Measurements from ENCODE around the gene SNN.
A peak's percentile ranks its signal among the peaks of the same experiment; 100 is the strongest.

The SNN gene

DNA sequence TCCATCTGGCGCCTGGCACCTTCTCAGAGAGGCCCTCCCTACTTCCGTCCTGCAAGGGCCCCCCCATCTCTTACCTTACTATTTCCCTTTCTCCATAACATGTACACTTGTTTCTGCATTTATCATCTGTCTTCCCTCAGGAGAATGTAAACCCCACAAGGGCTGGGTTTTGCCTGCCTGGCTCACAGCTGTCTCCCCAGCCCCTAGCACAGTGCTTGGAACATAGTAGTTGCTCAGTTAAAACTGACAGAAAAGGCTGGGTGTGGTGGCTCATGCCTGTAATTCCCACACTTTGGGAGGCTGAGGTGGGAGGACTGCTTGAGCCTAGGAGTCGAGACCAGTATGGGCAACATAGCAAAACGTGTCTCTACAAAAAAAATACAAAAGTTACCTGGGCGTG is 5.7 kb upstream of the SNN start:
- Histone ChIP-seq H4K91ac (ENCODE audit: low read depth, low read length, poor library complexity) (no peak overlapping the region), H3K4ac (ENCODE audit: low read length) (no peak overlapping the region), H3K23ac (ENCODE audit: low read depth, low read length, poor library complexity) (no peak overlapping the region), H2BK12ac (ENCODE audit: low read length) (no peak overlapping the region), H3K14ac (ENCODE audit: low read length) (no peak overlapping the region), H3K4me2 (ENCODE audit: insufficient read depth, low read length, poor library complexity, severe bottlenecking) (no peak overlapping the region), H3K9me3 (replicated peaks in 1 of 2; ENCODE audit: control insufficient read depth in 2 of 2, insufficient read depth in 1 of 2, low read depth in 1 of 2, low read length in 2 of 2) (no peaks in the 10 kb centered on the region), H2AFZ (ENCODE audit: low read length) (no peak overlapping the region), H2BK120ac (ENCODE audit: low read depth, low read length) (no peak overlapping the region), H2AK5ac (ENCODE audit: low read depth, low read length) (no peak overlapping the region), H3K4me1 (ENCODE audit: control insufficient read depth in 2 of 2, insufficient read depth in 1 of 2, low read depth in 1 of 2, low read length in 2 of 2) (peaks cover 10 to 15% of the 10 kb centered on the region in 2 donors), H3K27ac (replicated peaks; ENCODE audit: low read length) (no peak overlapping the region), H3K36me3 (replicated peaks in 1 of 2; ENCODE audit: control insufficient read depth in 2 of 2, insufficient read depth in 2 of 2, low read length in 2 of 2) (no peaks in the 10 kb centered on the region), H2BK5ac (ENCODE audit: low read length) (no peak overlapping the region), H2BK15ac (ENCODE audit: low read length) (no peak overlapping the region), H3K79me1 (ENCODE audit: low read depth, low read length) (no peaks in the 10 kb centered on the region), H3K27me3 (ENCODE audit: control insufficient read depth in 3 of 3, insufficient read depth in 3 of 3, low read depth in 1 of 3, low read length in 3 of 3) (peaks cover 0 to under 1% (median 0%) of the 10 kb centered on the region in 3 experiments), H3K4me3 (ENCODE audit: low read length in 2 of 2) (no peak overlapping the region), H3K9ac (ENCODE audit: low read depth, low read length, poor library complexity) (no peak overlapping the region), H3K18ac (ENCODE audit: low read length) (no peak overlapping the region), H4K8ac (ENCODE audit: low read depth, low read length) (no peak overlapping the region)
- no CpG with 5 or more reads among the region's 5 CpGs for WGBS, 2 donors (ENCODE audit: extremely low coverage in 2 of 2, insufficient read length in 2 of 2, insufficient replicate concordance in 1 of 2)
- DNase-seq (ENCODE audit: low spot score) = no peak

DNA sequence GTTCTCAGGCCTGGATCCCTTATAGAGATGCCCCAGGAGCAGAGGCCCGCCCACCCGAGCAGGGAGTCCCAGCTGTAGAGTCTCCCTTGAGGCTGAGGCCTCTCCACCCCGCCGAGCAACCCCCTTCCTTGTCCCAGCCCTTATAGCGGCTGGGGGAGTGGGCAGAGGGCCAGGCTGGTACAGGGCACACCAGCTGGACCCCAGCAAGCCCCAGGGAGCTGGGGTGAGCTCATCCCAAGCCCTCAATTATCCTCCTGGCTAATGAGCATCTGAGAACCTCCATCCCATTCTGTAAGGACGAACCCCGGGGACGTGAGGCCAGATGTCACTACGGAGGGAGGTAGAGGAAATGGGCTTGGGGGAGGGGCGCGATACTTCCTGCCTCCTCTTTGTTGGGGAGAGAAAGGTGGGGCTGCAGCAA is 3.2 kb upstream of the SNN start:
- H3K4me1 ChIP-seq (ENCODE audit: control insufficient read depth in 2 of 2, insufficient read depth in 1 of 2, low read depth in 1 of 2, low read length in 2 of 2) = peaks cover 20% of the 10 kb centered on the region in 2 donors
- H4K8ac ChIP-seq (ENCODE audit: low read depth, low read length) = no peak overlapping the region
- no peak overlapping the region for H2BK5ac ChIP-seq (ENCODE audit: low read length)
- H2BK15ac ChIP-seq (ENCODE audit: low read length) = peak overlapping the region; percentile 91
- H3K27ac ChIP-seq (replicated peaks; ENCODE audit: low read length) = peak overlapping the region; percentile 37
- no peak overlapping the region for H3K4me3 ChIP-seq (ENCODE audit: low read length in 2 of 2)
- H2AFZ ChIP-seq (ENCODE audit: low read length) = peak overlapping the region; percentile 77
- no peaks in the 10 kb centered on the region for H3K36me3 ChIP-seq (replicated peaks in 1 of 2; ENCODE audit: control insufficient read depth in 2 of 2, insufficient read depth in 2 of 2, low read length in 2 of 2)
- peak overlapping the region; percentile 84 for H2BK12ac ChIP-seq (ENCODE audit: low read length)
- peak overlapping the region; percentile 25 for H3K4me2 ChIP-seq (ENCODE audit: insufficient read depth, low read length, poor library complexity, severe bottlenecking)
- no CpG with 5 or more reads among the region's 11 CpGs for WGBS, 2 donors (ENCODE audit: extremely low coverage in 2 of 2, insufficient read length in 2 of 2, insufficient replicate concordance in 1 of 2)
- no peak overlapping the region for H2BK120ac ChIP-seq (ENCODE audit: low read depth, low read length)
- no peak overlapping the region for H3K14ac ChIP-seq (ENCODE audit: low read length)
- H3K79me1 ChIP-seq (ENCODE audit: low read depth, low read length) = peaks cover 10% of the 10 kb centered on the region
- peak overlapping the region; percentile 85 for H3K23ac ChIP-seq (ENCODE audit: low read depth, low read length, poor library complexity)
- no peak overlapping the region for H3K9ac ChIP-seq (ENCODE audit: low read depth, low read length, poor library complexity)
- peak overlapping the region; percentile 70 for H3K18ac ChIP-seq (ENCODE audit: low read length)
- H2AK5ac ChIP-seq (ENCODE audit: low read depth, low read length) = peak overlapping the region; percentile 83
- no peak for DNase-seq (ENCODE audit: low spot score)
- no peaks in the 10 kb centered on the region for H3K27me3 ChIP-seq (ENCODE audit: control insufficient read depth in 3 of 3, insufficient read depth in 3 of 3, low read depth in 1 of 3, low read length in 3 of 3)
- no peak overlapping the region for H4K91ac ChIP-seq (ENCODE audit: low read depth, low read length, poor library complexity)
- H3K9me3 ChIP-seq (replicated peaks in 1 of 2; ENCODE audit: control insufficient read depth in 2 of 2, insufficient read depth in 1 of 2, low read depth in 1 of 2, low read length in 2 of 2) = no peaks in the 10 kb centered on the region
- no peak overlapping the region for H3K4ac ChIP-seq (ENCODE audit: low read length)

DNA sequence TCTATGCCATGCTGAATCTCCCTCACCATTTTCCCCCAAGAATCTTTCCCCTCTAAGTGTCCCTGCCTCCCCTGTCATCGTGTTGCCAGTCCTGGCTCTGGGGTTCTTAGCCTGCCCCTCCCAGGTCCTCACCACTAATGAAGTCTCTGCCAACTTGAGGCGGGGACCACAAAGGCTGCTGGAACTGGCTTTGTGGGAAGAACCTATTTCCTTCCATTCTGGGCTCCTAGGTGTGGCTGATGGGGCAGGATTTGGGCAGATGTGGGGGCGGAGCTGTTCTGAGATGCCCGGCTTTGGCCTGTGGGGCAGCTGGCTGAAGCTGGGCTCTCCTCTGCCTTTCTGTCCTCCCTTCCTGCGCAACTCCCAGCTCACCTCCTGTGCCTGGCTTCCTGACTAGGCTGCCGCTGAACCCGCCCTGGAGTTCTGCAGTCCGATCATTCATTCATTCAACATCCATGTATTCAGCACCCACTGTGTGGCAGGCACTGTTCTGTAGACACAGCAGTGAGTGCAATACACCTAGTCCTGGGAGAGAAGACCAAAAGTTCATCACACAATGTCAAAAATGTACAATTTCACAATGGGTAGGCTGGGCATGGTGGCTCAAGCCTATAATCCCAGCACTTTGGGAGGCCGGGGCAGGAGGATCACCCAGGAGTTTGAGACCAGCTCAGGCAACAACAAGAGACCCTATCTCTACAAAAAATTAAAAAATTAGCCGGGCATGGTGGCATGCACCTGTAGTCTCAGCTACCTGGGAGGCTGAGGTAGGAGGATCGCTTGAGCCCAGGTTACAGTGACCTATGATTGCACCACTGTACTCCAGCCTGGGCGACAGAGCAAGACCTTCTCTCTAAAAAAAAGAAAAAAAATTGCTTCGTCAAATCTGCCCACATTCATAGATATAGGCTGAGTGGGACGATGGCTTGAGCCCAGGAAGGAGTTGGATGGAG is 1.9 kb upstream of the SNN start:
- H3K23ac ChIP-seq (ENCODE audit: low read depth, low read length, poor library complexity) = no peak overlapping the region
- peak overlapping the region; percentile 21 for H3K18ac ChIP-seq (ENCODE audit: low read length)
- no peaks in the 10 kb centered on the region for H3K27me3 ChIP-seq (ENCODE audit: control insufficient read depth in 3 of 3, insufficient read depth in 3 of 3, low read depth in 1 of 3, low read length in 3 of 3)
- H2BK12ac ChIP-seq (ENCODE audit: low read length) = no peak overlapping the region
- H2BK15ac ChIP-seq (ENCODE audit: low read length) = peak overlapping the region; percentile 84
- no peak overlapping the region for H3K4ac ChIP-seq (ENCODE audit: low read length)
- no peak overlapping the region for H4K91ac ChIP-seq (ENCODE audit: low read depth, low read length, poor library complexity)
- no peak overlapping the region for H3K27ac ChIP-seq (replicated peaks; ENCODE audit: low read length)
- H3K4me2 ChIP-seq (ENCODE audit: insufficient read depth, low read length, poor library complexity, severe bottlenecking) = no peak overlapping the region
- peaks cover 2 to 8% of the 10 kb centered on the region in 2 donors for H3K36me3 ChIP-seq (replicated peaks in 1 of 2; ENCODE audit: control insufficient read depth in 2 of 2, insufficient read depth in 2 of 2, low read length in 2 of 2)
- no peaks in the 10 kb centered on the region for H3K9me3 ChIP-seq (replicated peaks in 1 of 2; ENCODE audit: control insufficient read depth in 2 of 2, insufficient read depth in 1 of 2, low read depth in 1 of 2, low read length in 2 of 2)
- no peak overlapping the region for H3K4me3 ChIP-seq (ENCODE audit: low read length in 2 of 2)
- H2BK5ac ChIP-seq (ENCODE audit: low read length) = peak overlapping the region; percentile 21
- H3K4me1 ChIP-seq (ENCODE audit: control insufficient read depth in 2 of 2, insufficient read depth in 1 of 2, low read depth in 1 of 2, low read length in 2 of 2) = peaks cover 24 to 29% of the 10 kb centered on the region in 2 donors
- H2AK5ac ChIP-seq (ENCODE audit: low read depth, low read length) = peak overlapping the region; percentile 78
- no peak for DNase-seq (ENCODE audit: low spot score)
- H4K8ac ChIP-seq (ENCODE audit: low read depth, low read length) = no peak overlapping the region
- H3K14ac ChIP-seq (ENCODE audit: low read length) = no peak overlapping the region
- H3K79me1 ChIP-seq (ENCODE audit: low read depth, low read length) = peaks cover 18% of the 10 kb centered on the region
- no peak overlapping the region for H3K9ac ChIP-seq (ENCODE audit: low read depth, low read length, poor library complexity)
- H2BK120ac ChIP-seq (ENCODE audit: low read depth, low read length) = no peak overlapping the region
- no peak overlapping the region for H2AFZ ChIP-seq (ENCODE audit: low read length)
- no CpG with 5 or more reads among the region's 14 CpGs for WGBS, 2 donors (ENCODE audit: extremely low coverage in 2 of 2, insufficient read length in 2 of 2, insufficient replicate concordance in 1 of 2)

DNA sequence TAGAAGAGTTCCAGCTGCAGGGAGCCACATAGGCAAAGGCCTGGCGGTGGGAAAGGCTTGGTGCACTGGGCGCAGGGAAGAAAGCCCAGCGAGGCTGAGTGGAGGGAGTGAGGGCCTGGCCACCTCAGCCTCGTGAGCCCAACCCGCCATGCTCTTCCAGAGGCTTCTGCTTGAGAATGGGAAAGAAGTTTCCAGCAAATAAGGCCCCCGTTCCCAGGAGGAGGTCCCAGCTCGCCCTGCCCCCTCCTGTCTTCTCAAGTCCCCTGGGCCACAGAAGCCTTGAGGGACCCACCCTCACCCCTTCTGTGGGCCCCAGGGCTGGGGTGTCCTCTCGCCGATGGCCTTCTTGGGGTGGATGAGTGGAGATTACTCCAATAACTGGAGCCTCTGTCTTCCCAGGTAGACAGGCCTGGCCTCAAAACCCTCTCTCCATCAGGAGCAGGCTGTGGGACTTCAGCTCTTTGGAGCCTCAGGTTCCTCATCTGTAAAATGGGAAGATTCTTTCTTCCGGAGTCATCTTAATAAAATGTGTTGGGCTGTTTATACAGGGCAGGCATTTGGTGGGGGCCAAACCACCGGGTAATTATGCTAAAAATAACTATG is 933 bp upstream of the SNN start:
- H3K79me1 ChIP-seq (ENCODE audit: low read depth, low read length) = peaks cover 27% of the 10 kb centered on the region
- no peak for DNase-seq (ENCODE audit: low spot score)
- H3K9ac ChIP-seq (ENCODE audit: low read depth, low read length, poor library complexity) = peak overlapping the region; percentile 85
- H3K4me2 ChIP-seq (ENCODE audit: insufficient read depth, low read length, poor library complexity, severe bottlenecking) = no peak overlapping the region
- peak overlapping the region; percentile 4 for H2BK12ac ChIP-seq (ENCODE audit: low read length)
- peak overlapping the region; percentile 29 for H2BK5ac ChIP-seq (ENCODE audit: low read length)
- H3K23ac ChIP-seq (ENCODE audit: low read depth, low read length, poor library complexity) = peak overlapping the region; percentile 27
- peak overlapping the region; percentile 67 for H3K18ac ChIP-seq (ENCODE audit: low read length)
- no peak overlapping the region for H2BK120ac ChIP-seq (ENCODE audit: low read depth, low read length)
- H3K9me3 ChIP-seq (replicated peaks in 1 of 2; ENCODE audit: control insufficient read depth in 2 of 2, insufficient read depth in 1 of 2, low read depth in 1 of 2, low read length in 2 of 2) = no peaks in the 10 kb centered on the region
- H3K27me3 ChIP-seq (ENCODE audit: control insufficient read depth in 3 of 3, insufficient read depth in 3 of 3, low read depth in 1 of 3, low read length in 3 of 3) = no peaks in the 10 kb centered on the region
- no peak overlapping the region for H3K14ac ChIP-seq (ENCODE audit: low read length)
- no peak overlapping the region for H4K91ac ChIP-seq (ENCODE audit: low read depth, low read length, poor library complexity)
- H3K4me3 ChIP-seq (ENCODE audit: low read length in 2 of 2) = peak overlapping the region in 1 of 2 donors; percentile 47
- H3K27ac ChIP-seq (replicated peaks; ENCODE audit: low read length) = no peak overlapping the region
- H3K4ac ChIP-seq (ENCODE audit: low read length) = no peak overlapping the region
- no peak overlapping the region for H4K8ac ChIP-seq (ENCODE audit: low read depth, low read length)
- H3K4me1 ChIP-seq (ENCODE audit: control insufficient read depth in 2 of 2, insufficient read depth in 1 of 2, low read depth in 1 of 2, low read length in 2 of 2) = peaks cover 24 to 33% of the 10 kb centered on the region in 2 donors
- peak overlapping the region; percentile 97 for H2AFZ ChIP-seq (ENCODE audit: low read length)
- H2AK5ac ChIP-seq (ENCODE audit: low read depth, low read length) = peak overlapping the region; percentile 95
- H3K36me3 ChIP-seq (replicated peaks in 1 of 2; ENCODE audit: control insufficient read depth in 2 of 2, insufficient read depth in 2 of 2, low read length in 2 of 2) = peaks cover 4 to 16% of the 10 kb centered on the region in 2 donors
- H2BK15ac ChIP-seq (ENCODE audit: low read length) = peak overlapping the region; percentile 83
- WGBS, 2 donors (ENCODE audit: extremely low coverage in 2 of 2, insufficient read length in 2 of 2, insufficient replicate concordance in 1 of 2) = no CpG with 5 or more reads among the region's 11 CpGs
